A172 (cell line): Measurements from ENCODE around the gene CKM. TPM values are rescaled to one million over a fixed set of nuclear protein-coding genes. Genes with fewer than 3 reads are reported as not detected.
"Not testable (repeated sequence)": the region's sequence is repeated elsewhere in the genome, so short reads cannot be mapped to it uniquely, and the experiment has no call there.

Source experiments
- DNase-seq: peaks from one replicate; pipeline ENCODE4 v3.0.0-alpha.2; 2015; ENCODE audit warnings: low spot score
- total RNA-seq: library from RNA; depleted of rRNA; stranded (reverse); fragments of >200 nt; shearing (Covaris generic); gene quantifications from 2 replicates; pipeline ENCODE4 v1.2.3, GENCODE V29; 2014

CKM gene
- total RNA-seq, 1 experiment from 2014 or later: not detected

DNA sequence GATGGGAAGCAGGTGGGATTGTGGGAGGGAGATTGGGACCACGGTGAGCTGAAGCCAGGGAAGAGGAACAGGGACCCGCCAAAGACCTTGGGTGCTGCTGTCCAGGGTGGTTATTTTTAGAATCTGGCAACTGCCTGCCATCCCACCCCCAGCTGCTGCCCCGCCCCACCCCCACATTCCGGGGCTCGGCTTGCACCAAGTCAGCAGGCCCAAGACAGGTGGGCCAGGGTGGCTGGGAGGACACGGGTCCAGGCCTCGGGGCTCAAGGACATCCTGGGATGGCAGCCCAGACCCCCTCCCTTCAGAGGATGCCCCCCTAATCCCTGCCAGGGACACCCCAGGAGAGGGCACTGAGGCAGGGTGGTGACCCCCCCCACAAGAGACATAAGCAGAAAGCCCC is 827 bp downstream of the CKM start:
- DNase-seq: no peak

- no peak for DNase-seq
Observed at GRCh38 chr19:45320997-45321775, 1.5 kb downstream of the CKM start.

DNA sequence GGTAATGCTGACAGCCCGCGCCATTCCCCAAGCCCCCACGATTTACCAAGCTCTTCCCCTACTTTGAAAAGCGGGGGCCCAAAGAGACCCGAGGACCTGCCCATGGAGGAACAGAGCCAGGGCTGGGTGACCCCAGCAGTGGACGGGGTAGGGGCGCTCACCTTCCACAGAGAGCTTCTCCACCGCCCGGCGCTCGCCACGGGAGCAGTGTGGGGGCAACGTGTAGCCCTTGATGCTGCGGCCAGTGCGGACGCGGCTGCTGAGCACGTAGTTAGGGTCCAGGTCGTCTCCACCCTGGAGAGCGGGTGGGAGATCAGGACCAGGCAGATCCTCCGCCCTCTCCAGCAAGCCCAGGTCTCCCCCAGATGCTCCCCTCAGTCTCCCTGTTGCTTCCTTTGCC is 7.4 kb downstream of the CKM start:
- no peak for DNase-seq

DNA sequence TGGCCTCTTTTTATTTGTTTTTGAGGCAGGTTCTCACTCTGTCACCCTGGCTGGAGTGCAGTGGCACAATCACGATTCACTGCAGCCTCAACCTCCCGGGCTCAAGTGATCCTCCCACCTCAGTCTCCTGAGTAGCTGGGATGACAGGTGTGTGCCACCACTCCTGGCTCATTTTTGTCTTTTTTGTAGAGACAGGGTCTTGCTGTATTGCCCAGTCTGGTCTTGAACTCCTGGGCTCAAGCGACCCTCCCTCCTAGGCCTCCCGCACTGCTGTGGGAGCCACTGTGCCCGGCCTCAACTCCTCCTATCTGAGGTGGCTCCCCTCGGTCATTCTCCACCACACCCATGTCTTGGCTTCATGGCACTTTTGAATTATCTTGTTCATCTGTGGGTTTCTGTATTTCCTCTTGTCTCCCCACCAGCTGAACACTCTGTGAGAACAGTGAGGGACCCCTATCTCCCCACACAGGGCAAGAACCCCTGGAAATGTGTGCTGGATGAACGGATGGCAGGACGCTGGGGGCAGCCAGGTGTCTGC is 7.9 kb downstream of the CKM start:
- DNase-seq: no peak

- DNase-seq: not testable (repeated sequence)
Observed at GRCh38 chr19:45312285-45312684, 10.4 kb downstream of the CKM start.

GRCh38 chr19:45311621-45312020 is 11.1 kb downstream of the CKM start:
- no peak for DNase-seq

- not testable (repeated sequence) for DNase-seq
Observed at GRCh38 chr19:45309322-45309721, 13.4 kb downstream of the CKM start.

GRCh38 chr19:45307361-45307760 is 15.3 kb downstream of the CKM start:
- no peak for DNase-seq

DNA sequence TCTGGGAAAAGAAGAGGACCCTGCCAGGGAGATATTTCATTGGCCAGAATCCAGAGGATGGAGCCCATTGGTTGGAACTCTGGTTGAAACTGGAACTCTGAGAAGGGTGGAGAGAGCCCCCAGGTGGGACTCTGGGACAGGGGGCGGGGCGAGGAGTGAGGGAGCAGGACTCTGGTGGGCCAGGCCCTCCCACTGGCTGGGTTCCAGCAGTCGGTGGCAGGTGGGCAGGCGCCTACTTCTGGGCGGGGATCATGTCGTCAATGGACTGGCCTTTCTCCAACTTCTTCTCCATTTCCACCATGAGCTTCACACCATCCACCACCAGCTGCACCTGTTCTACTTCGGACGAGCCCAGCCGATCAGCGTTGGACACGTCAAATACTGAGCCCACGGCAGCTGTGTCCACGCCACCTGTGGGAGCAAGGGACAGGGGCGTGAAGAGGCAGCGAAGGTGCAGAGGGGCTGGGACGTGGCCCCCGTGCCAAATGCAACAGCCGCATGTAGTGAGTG is 16.1 kb downstream of the CKM start:
- DNase-seq: no peak

DNA sequence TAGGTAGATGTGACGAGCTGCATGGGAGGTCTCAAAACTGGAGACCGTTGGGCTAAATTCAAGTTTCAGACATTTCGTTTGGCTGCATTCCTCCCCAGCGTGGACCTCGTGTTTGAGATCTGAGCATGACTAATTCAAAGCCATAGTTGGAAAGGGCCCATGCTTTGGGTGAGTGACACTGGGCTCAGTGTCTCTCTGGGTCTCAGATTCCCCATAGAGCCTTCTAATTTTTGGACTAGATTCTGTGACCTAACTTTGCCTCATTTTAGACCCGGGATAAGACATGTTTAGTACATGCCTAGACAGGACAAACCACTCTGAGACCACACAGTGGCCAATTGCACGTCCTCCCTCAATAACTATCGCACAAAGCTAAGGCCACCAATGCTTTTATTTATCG is 16.6 kb downstream of the CKM start:
- no peak for DNase-seq

GRCh38 chr19:45305421-45305820 is 17.3 kb downstream of the CKM start:
- no peak for DNase-seq

DNA sequence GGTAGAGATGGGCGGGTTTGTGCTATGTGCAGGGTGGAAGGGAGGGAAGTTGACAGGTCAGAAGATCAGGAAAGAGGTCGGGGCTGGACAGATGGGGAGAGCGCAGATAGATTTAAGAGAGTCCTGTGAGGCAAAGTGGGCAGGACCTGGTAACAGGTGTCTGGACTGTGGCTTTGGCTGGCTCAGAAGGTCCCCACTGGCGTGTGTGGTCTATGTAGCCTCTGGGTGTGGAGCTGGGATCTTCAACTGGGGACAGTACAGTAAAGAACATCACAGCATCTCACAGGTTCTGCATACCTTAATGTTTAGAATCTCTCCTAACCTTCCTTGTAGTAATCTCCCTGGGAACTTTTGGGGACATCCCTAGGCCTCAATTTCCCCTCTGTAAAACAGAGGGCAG is 17.7 kb downstream of the CKM start:
- DNase-seq: no peak

- no peak for DNase-seq
Observed at GRCh38 chr19:45304141-45304926, 18.3 kb downstream of the CKM start.

GRCh38 chr19:45303269-45304060 is 19.2 kb downstream of the CKM start:
- no peak for DNase-seq

DNA sequence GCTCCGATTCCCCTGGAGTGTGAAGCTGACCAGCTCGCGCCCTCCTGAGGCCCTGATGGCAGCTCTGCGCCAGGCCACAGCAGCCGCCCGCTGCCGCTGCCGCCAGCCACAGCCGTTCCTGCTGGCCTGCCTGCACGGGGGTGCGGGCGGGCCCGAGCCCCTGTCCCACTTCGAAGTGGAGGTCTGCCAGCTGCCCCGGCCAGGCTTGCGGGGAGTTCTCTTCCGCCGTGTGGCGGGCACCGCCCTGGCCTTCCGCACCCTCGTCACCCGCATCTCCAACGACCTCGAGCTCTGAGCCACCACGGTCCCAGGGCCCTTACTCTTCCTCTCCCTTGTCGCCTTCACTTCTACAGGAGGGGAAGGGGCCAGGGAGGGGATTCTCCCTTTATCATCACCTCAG is 20.3 kb downstream of the CKM start:
- DNase-seq: no peak

DNA sequence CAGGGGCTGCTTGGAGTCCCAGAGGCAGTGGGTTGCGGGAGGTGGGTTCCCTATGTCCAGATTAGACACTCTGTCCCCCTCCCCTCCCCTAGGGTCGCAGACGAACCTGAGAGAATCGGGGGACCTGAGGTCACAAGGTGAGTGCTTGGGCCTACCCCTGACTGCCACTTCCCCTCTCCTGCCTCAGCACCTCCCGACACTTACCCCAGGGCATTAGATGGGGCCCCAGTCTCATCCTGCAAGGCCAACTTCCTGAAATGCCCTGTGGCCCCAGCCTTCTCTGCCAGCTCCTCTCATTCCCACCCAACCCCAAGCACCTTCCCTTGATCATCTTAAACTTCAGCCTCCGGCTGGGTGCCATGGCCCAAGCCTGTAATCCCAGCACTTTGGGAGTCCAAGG is 23.0 kb downstream of the CKM start:
- no peak for DNase-seq

DNA sequence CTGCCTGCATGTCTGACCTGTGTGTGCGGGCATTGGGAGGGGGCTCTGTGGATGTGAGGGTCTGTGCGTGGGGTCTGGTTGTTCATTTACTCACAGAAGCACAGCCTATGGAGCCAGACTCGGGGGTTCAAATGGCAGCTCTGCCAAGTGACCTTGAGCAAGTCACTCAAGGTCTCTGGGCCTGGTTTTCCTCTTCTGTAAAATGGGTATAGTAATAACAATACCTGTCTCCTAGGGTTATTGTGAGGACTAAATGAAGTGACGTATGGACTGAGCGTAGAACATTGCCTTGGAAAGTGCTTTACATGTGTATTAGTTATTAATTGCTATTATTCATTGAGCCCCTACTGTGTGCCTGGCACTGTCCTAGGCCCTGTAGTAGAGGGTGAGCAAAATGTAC is 24.4 kb downstream of the CKM start:
- no peak for DNase-seq

DNA sequence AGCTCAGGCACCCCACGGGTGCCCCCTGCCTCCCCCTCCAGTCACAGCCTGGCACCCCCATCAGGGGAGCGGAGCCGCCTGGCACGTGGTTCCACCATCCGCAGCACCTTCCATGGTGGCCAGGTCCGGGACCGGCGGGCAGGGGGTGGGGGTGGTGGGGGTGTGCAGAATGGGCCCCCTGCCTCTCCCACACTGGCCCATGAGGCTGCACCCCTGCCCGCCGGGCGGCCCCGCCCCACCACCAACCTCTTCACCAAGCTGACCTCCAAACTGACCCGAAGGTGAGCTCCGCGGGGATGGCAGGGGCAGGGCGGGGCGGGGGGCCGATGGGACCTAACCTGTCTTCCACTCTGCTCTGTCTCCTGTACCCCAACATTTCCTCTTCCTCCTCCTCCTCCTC is 25.0 kb downstream of the CKM start:
- DNase-seq: no peak

DNA sequence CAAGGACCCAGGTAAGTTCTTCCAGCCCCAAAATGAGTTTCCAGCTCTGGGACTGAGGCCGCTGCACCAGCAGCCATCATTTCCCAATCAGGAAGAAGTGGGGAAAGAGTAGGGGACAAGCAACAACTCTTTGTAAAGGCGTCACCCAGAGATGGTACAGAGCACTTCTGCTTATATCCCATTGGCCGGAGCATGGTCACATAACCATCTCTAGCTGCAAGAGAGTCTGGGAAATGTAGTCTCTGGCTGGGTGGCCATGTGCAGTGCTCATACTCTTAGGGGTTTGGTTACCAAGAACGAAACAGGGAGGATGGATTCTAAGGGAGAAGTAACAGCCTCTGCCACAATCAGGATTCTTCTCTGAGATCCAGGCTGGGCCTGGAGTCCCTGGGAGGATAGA is 26.3 kb downstream of the CKM start:
- DNase-seq: no peak

GRCh38 chr19:45295873-45296272 is 26.8 kb downstream of the CKM start:
- no peak for DNase-seq

- no peak for DNase-seq
Observed at GRCh38 chr19:45294291-45295029, 28.2 kb downstream of the CKM start.
